Measurements from ENCODE around the gene BCLAF3.

DNA sequence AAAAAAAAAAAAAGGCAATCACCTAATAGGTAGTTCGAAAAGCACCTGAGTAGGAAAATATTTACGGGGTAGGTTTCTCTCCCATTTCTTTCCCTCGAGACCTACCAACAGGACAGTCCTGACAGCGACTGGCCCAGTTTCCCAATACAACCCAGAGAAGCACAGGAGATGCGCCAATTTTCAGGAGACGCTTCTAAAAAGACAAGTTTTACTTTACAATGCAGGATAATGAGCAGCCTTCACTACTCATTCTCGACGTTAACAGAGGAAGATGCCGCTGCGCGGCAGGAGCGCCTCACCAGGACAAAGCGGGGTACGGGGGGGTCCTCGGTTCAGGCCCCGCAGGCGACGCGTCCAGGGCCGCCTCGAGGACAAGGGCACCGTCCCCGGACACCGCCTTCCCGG is 708 bp downstream of the BCLAF3 start:
- TF ChIP-seq, protein P1, sequence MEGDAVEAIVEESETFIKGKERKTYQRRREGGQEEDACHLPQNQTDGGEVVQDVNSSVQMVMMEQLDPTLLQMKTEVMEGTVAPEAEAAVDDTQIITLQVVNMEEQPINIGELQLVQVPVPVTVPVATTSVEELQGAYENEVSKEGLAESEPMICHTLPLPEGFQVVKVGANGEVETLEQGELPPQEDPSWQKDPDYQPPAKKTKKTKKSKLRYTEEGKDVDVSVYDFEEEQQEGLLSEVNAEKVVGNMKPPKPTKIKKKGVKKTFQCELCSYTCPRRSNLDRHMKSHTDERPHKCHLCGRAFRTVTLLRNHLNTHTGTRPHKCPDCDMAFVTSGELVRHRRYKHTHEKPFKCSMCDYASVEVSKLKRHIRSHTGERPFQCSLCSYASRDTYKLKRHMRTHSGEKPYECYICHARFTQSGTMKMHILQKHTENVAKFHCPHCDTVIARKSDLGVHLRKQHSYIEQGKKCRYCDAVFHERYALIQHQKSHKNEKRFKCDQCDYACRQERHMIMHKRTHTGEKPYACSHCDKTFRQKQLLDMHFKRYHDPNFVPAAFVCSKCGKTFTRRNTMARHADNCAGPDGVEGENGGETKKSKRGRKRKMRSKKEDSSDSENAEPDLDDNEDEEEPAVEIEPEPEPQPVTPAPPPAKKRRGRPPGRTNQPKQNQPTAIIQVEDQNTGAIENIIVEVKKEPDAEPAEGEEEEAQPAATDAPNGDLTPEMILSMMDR (optimal IDR thresholded peaks at IDR 0.05 in 1 of 3, IDR thresholded peaks at IDR 0.05 in 1 of 3, conservative IDR thresholded peaks at IDR 0.05 in 1 of 3; ENCODE audit: extremely low read depth in 1 of 3, insufficient read depth in 2 of 3, low read length in 3 of 3): no peak
- no peak for TF ChIP-seq EZH2 (IDR thresholded peaks at IDR 0.05; ENCODE audit: low read length)

All from keratinocyte (primary cell).